ENCODE measurements around the gene PPIA.

DNA sequence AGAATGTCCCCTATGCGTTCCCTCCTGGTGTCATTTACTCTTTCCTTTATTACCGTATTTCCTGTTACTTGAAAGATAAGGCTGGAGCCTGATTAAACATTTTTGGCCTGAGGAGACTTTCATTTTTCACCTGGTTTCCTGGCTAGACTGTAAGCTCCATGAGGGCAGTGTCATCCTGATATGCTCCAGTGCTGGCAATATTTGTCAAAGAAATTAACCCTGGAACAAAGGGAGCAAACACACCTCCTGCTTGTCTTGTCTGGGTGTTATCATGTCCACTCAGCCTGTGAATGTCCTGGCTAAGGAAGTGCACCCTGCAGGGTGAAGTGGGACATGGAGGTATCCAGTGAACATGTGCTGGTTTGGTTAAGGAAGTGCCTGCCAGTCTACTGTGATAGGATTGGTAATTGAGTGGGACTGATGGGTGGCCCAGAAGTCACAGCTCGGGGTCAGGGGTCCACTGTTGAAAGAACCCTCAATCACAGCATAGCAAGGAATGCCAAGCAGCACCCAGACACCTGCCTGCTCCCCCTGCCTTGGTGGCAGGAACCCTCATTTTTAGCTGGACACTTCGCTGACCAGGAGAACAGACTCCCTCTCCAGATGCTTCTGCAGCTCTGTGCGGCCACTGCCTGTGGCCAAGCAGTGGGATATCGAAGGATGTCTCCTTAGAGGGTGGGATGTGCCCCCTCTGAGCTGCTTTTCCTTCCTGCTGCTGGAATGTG lies 20.9 kb upstream of the PPIA start:
- TF ChIP-seq, protein P1, sequence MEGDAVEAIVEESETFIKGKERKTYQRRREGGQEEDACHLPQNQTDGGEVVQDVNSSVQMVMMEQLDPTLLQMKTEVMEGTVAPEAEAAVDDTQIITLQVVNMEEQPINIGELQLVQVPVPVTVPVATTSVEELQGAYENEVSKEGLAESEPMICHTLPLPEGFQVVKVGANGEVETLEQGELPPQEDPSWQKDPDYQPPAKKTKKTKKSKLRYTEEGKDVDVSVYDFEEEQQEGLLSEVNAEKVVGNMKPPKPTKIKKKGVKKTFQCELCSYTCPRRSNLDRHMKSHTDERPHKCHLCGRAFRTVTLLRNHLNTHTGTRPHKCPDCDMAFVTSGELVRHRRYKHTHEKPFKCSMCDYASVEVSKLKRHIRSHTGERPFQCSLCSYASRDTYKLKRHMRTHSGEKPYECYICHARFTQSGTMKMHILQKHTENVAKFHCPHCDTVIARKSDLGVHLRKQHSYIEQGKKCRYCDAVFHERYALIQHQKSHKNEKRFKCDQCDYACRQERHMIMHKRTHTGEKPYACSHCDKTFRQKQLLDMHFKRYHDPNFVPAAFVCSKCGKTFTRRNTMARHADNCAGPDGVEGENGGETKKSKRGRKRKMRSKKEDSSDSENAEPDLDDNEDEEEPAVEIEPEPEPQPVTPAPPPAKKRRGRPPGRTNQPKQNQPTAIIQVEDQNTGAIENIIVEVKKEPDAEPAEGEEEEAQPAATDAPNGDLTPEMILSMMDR (IDR thresholded peaks at IDR 0.05), result no peak
- TF ChIP-seq POLR2AphosphoS5 (IDR thresholded peaks at IDR 0.05), result no peak
- no peak for TF ChIP-seq POLR2A (IDR thresholded peaks at IDR 0.05)

All from prostate gland (tissue), 2 donors.